IMR-90 (cell line): ENCODE data around the gene PHC1. TPM values are rescaled to one million over a fixed set of nuclear protein-coding genes. Genes with fewer than 3 reads are reported as not detected.
A peak's percentile ranks its signal among the peaks of the same experiment; 100 is the strongest.

ENCODE experiments used
- ATAC-seq: fragments of 200-7000 bp; cut with Tn5 transposase; 2 replicates; pipeline ENCODE4 v1.9.1; 2020; ENCODE audit warnings: low read depth, mild to moderate bottlenecking, moderate library complexity
- BruUV-seq: library from RNA; stranded (reverse); fragments of 400-500 nt; replicated peaks from 2 replicates; lab custom pipeline; 2021; lab: Mats Ljungman, UMichigan
- CTCF ChIA-PET: fragments of 300-600 bp; formaldehyde crosslinking; extraction: SDS; loops from one replicate; lab custom pipeline; 2021; ENCODE audit warnings: antibody characterized with exemption; lab: Yijun Ruan, JAX
- POLR2A ChIA-PET: fragments of 300-600 bp; sonication (Branson Sonifier 250); formaldehyde crosslinking; loops from one replicate; lab custom pipeline; 2022; ENCODE audit warnings: antibody characterized with exemption; ENCODE audit not compliant: unreplicated experiment; lab: Charles Lee
- DNase-seq: peaks from one replicate; pipeline ENCODE4 v3.0.0; 2013
- H2AFZ ChIP-seq: replicated peaks from 2 replicates; pipeline ENCODE3; 2013; ENCODE audit warnings: low read length, mild to moderate bottlenecking; ENCODE audit not compliant: poor library complexity
- H2AK5ac ChIP-seq: 2 replicates; pipeline ENCODE4 v1.6.1; 2013; ENCODE audit warnings: low read depth, low read length, inconsistent platforms
- H2AK9ac ChIP-seq: replicated peaks from 2 replicates; pipeline ENCODE3; 2013; ENCODE audit warnings: mild to moderate bottlenecking, low read depth, low read length, moderate library complexity; ENCODE audit not compliant: poor library complexity
- H2BK120ac ChIP-seq: 2 replicates; pipeline ENCODE4 v1.6.1; 2013; ENCODE audit warnings: low read depth, low read length, inconsistent platforms
- H2BK15ac ChIP-seq: 3 replicates; pipeline ENCODE4 v1.6.1; 2013; ENCODE audit warnings: low read depth, low read length, inconsistent platforms
- H2BK20ac ChIP-seq: 2 replicates; pipeline ENCODE4 v1.6.1; 2013; ENCODE audit warnings: low read depth, mild to moderate bottlenecking, inconsistent platforms, low read length, moderate library complexity
- H2BK5ac ChIP-seq: 2 replicates; pipeline ENCODE4 v1.6.1; 2013; ENCODE audit warnings: mild to moderate bottlenecking, low read depth, low read length, inconsistent platforms; ENCODE audit not compliant: poor library complexity, severe bottlenecking
- H3K14ac ChIP-seq: replicated peaks from 2 replicates; pipeline ENCODE4 v1.6.1; 2013; ENCODE audit warnings: low read depth, low read length, inconsistent platforms
- H3K18ac ChIP-seq: 2 replicates; pipeline ENCODE4 v1.6.1; 2013; ENCODE audit warnings: low read depth, low read length, control low read depth
- H3K23ac ChIP-seq: 2 replicates; pipeline ENCODE4 v1.6.1; 2013; ENCODE audit warnings: low read depth, low read length, inconsistent platforms
- H3K27ac ChIP-seq: 2 replicates; pipeline ENCODE4 v1.5.1; 2013; ENCODE audit warnings: mild to moderate bottlenecking, control low read depth, low read length; ENCODE audit not compliant: insufficient read depth
- H3K27me3 ChIP-seq: 2 replicates; pipeline ENCODE4 v1.6.1; 2013; ENCODE audit warnings: low read length; ENCODE audit not compliant: control insufficient read depth, insufficient read depth
- H3K36me3 ChIP-seq: 2 replicates; pipeline ENCODE4 v1.6.1; 2013; ENCODE audit warnings: low read length, mixed read lengths; ENCODE audit not compliant: control insufficient read depth, insufficient read depth
- H3K4ac ChIP-seq: 2 replicates; pipeline ENCODE4 v1.6.1; 2013; ENCODE audit warnings: low read depth, low read length, inconsistent platforms
- H3K4me1 ChIP-seq: 2 replicates; pipeline ENCODE4 v1.6.1; 2013; ENCODE audit warnings: low read length, mixed read lengths; ENCODE audit not compliant: control insufficient read depth, insufficient read depth
- H3K4me2 ChIP-seq: 2 replicates; pipeline ENCODE4 v1.6.1; 2013; ENCODE audit warnings: low read depth, mild to moderate bottlenecking, control low read depth, low read length, moderate library complexity
- H3K4me3 ChIP-seq: 2 replicates; pipeline ENCODE4 v1.5.1; 2013; ENCODE audit warnings: low read depth, mild to moderate bottlenecking, control low read depth, low read length, moderate library complexity; ENCODE audit not compliant: insufficient read depth
- H3K56ac ChIP-seq: 2 replicates; pipeline ENCODE4 v1.6.1; 2013; ENCODE audit warnings: low read length, inconsistent platforms; ENCODE audit not compliant: insufficient read depth; ENCODE audit errors: extremely low read depth
- H3K79me1 ChIP-seq, 2 experiments: 2 replicates each; pipeline ENCODE4 v1.6.1; 2013; ENCODE audit warnings: low read length in 2 of 2, inconsistent platforms in 1 of 2, low read depth in 1 of 2
- H3K9ac ChIP-seq: 2 replicates; pipeline ENCODE4 v1.6.1; 2013; ENCODE audit warnings: low read depth, low read length, control low read depth
- H3K9me1 ChIP-seq: 2 replicates; pipeline ENCODE4 v1.6.1; 2013; ENCODE audit warnings: low read length, inconsistent platforms; ENCODE audit not compliant: insufficient read depth
- H3K9me3 ChIP-seq: 2 replicates; pipeline ENCODE4 v1.6.1; 2013; ENCODE audit warnings: low read length; ENCODE audit not compliant: control insufficient read depth, insufficient read depth
- H4K20me1 ChIP-seq: 2 replicates; pipeline ENCODE4 v1.6.1; 2013; ENCODE audit warnings: low read length, inconsistent platforms; ENCODE audit not compliant: insufficient read depth
- H4K5ac ChIP-seq: 2 replicates; pipeline ENCODE4 v1.6.1; 2013; ENCODE audit warnings: mild to moderate bottlenecking, low read depth, low read length, control low read depth
- H4K8ac ChIP-seq, 2 experiments: 2 replicates each; pipeline ENCODE4 v1.6.1; 2013; ENCODE audit warnings: low read depth in 2 of 2, low read length in 2 of 2, control low read depth in 1 of 2, inconsistent platforms in 1 of 2
- H4K91ac ChIP-seq: 2 replicates; pipeline ENCODE4 v1.6.1; 2013; ENCODE audit warnings: low read depth, low read length, inconsistent platforms; ENCODE audit not compliant: insufficient read depth
- FOS ChIP-seq: fragments of 150-350 bp; IDR thresholded peaks from 2 replicates; pipeline ENCODE4 v1.6.1; 2016; ENCODE audit warnings: low read depth, low read length
- MAFK ChIP-seq: IDR thresholded peaks from 2 replicates; pipeline ENCODE4 v1.6.1; 2012; ENCODE audit warnings: low read depth, low read length, improper control_type of control experiment
- MAZ ChIP-seq: IDR thresholded peaks from 2 replicates; pipeline ENCODE4 v1.6.1; 2012; ENCODE audit warnings: low read depth, mild to moderate bottlenecking, low read length, improper control_type of control experiment, moderate library complexity, borderline replicate concordance
- NFE2L2 ChIP-seq: fragments of 150-350 bp; IDR thresholded peaks from 2 replicates; pipeline ENCODE4 v1.6.1; 2016; ENCODE audit warnings: low read depth, mild to moderate bottlenecking, low read length
- RAD21 ChIP-seq: IDR thresholded peaks from 2 replicates; pipeline ENCODE4 v1.6.1; 2012; ENCODE audit warnings: low read length, improper control_type of control experiment
- RCOR1 ChIP-seq: IDR thresholded peaks from 2 replicates; pipeline ENCODE4 v1.6.1; 2012; ENCODE audit warnings: mild to moderate bottlenecking, low read length, improper control_type of control experiment; ENCODE audit not compliant: insufficient replicate concordance
- RFX5 ChIP-seq: IDR thresholded peaks from 2 replicates; pipeline ENCODE4 v1.8.0; 2012; ENCODE audit warnings: low read depth, mild to moderate bottlenecking, low read length, moderate library complexity
- WGBS, 2 experiments: methylation state at CpG; one replicate each; pipeline versions ENCODE4 v1.1.5 to v1.1.7; 2013; ENCODE audit warnings: missing lambda C conversion rate in 2 of 2; ENCODE audit not compliant: insufficient read length in 1 of 2; ENCODE audit errors: extremely low coverage in 2 of 2; 5-methylcytosine and 5-hydroxymethylcytosine counted together
- dilution Hi-C: fragments of 300-500 bp; cut with HindIII; formaldehyde crosslinking; loops from one replicate; pipeline ENCODE4 v1.14.3; 2018; ENCODE audit warnings: low sequenced_read_pairs; ENCODE audit not compliant: unreplicated experiment
- in situ Hi-C: fragments of 300-500 bp; cut with MboI; formaldehyde crosslinking; loops from 3 replicates; pipeline ENCODE4 v1.14.3; 2019; ENCODE audit warnings: low sequenced_read_pairs, inconsistent platforms, mixed read lengths
- intact Hi-C: fragments of 100-400 bp; cut with micrococcal nuclease; formaldehyde crosslinking; loops from 2 replicates; pipeline ENCODE4 v1.10.0; 2022
- polyA plus RNA-seq, 3 experiments: library from polyadenylated mRNA; depleted of rRNA; stranded (reverse); fragments of >200 nt; gene quantifications; 2 replicates each; pipeline ENCODE4 v1.2.3, GENCODE V29; 2012; ENCODE audit warnings: low replicate concordance in 1 of 3
- total RNA-seq: library from RNA; depleted of rRNA; stranded (reverse); fragments of >200 nt; gene quantifications from 2 replicates; pipeline ENCODE4 v1.2.3, GENCODE V29; 2012

The PHC1 gene
- total and polyA plus RNA-seq, 2 of the 4 experiments (the other 2 are of a cell fraction): 9.1 to 23.1 TPM

DNA sequence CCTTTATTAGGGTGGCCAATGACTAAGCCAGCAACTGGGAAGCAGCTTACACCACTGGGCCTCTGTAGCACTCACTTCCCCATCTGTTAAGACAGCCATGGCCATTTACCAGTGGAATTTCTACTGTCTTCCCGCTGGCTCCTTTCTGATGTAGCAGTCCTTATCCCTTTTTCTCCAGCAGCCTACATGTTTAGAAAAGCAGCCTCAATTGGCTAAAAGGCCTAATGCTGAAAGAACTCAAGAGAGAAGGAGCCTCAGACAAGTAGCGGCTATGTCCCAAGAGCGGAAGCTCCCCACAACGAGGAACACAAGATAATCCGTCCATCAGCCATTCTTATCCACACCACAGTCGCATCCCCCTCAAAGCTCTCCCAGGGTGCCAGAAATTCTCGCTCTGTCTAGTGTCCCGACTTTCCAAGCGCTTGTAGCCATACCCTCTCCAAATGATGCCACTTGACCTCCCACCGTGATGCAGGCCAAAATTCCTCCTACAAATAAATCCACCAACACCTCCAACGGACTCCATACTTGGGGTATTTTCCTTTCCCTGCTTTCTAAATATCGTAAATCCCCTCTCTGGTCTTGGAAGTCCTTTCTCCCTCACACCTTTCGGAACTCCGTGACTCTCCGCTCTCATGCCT is 34.5 kb downstream of the PHC1 start:
- DNase-seq (peak; percentile 40), ATAC-seq (0 out of 2 replicates have a peak, but pooled peaks have one; percentile 1)
- H3K4ac ChIP-seq: peak overlapping the region; percentile 88
- dilution Hi-C loops: no loop called here
- H2BK15ac ChIP-seq: no peak overlapping the region; the same call in 2 of the 3 replicates
- H4K5ac ChIP-seq: 0 out of 2 replicates have a peak overlapping the region, but pooled peaks have one; percentile 21
- H2BK20ac ChIP-seq: no peak overlapping the region
- H3K27me3 ChIP-seq: no peaks in the 10 kb centered on the region
- H3K18ac ChIP-seq: no peak overlapping the region
- H3K4me1 ChIP-seq: no peaks in the 10 kb centered on the region
- H2AFZ ChIP-seq: peak overlapping the region; percentile 98
- in situ Hi-C loops: no loop called here
- H3K4me2 ChIP-seq: peak overlapping the region; percentile 83
- peaks cover 18% of the 10 kb centered on the region; the same call in 1 of the 2 replicates for H4K20me1 ChIP-seq
- H3K56ac ChIP-seq: peak overlapping the region; percentile 62
- CTCF ChIA-PET: interaction anchor here (0.7 to 1.5 kb wide), 5 partner anchors 10 to 340 kb away, joined by 3 to 8 read pairs (median 3); no protein-coding TSS in a partner anchor
- H3K14ac ChIP-seq: peak overlapping the region; percentile 80
- POLR2A ChIA-PET: interaction anchor here (0.8 kb wide), 1 partner anchor 54 kb away, joined by 3 read pairs; no protein-coding TSS in a partner anchor
- H3K9me3 ChIP-seq: no peaks in the 10 kb centered on the region
- H2BK5ac ChIP-seq: peak overlapping the region; percentile 55
- H4K91ac ChIP-seq: peak overlapping the region; percentile 66; the same call in 1 of the 2 replicates
- no peak for TF ChIP-seq FOS
- TF ChIP-seq RCOR1: no peak
- no peak for TF ChIP-seq NFE2L2
- no peak for TF ChIP-seq MAZ
- no peak for TF ChIP-seq RFX5
- no peak for TF ChIP-seq RAD21
- TF ChIP-seq MAFK: no peak
- 0 out of 2 replicates have a peak overlapping the region, but pooled peaks have one; percentile 30 for H2AK5ac ChIP-seq
- peak overlapping the region; percentile 76 for H3K9ac ChIP-seq
- peaks cover 4% of the 10 kb centered on the region for H3K36me3 ChIP-seq
- peak overlapping the region; percentile 93 for H2AK9ac ChIP-seq
- peak overlapping the region; percentile 77 for H3K23ac ChIP-seq
- peak overlapping the region; percentile 70 for H3K27ac ChIP-seq
- BruUV-seq: no TSS peak
- 0% methylated on average over 1 of the region's 15 CpGs; no CpG with 5 or more reads in 1 of the 2 experiments for WGBS, 2 experiments
- no peak overlapping the region for H2BK120ac ChIP-seq
- intact Hi-C loops: loop anchor here (1.0 to 2.0 kb wide), 2 partner anchors 34 to 90 kb away; partner anchors contain the start of gene PHC1
- H3K9me1 ChIP-seq: no peaks in the 10 kb centered on the region; the same call in 1 of the 2 replicates
- peak overlapping the region; percentile 64 for H3K4me3 ChIP-seq
- peak overlapping the region; percentile 69 to 85 for H4K8ac ChIP-seq
- peaks cover 9 to 37% of the 10 kb centered on the region in 2 experiments; a peak in 3 of 4 replicates for H3K79me1 ChIP-seq
